Measurements from ENCODE around the gene CBLIF. TPM values are rescaled to one million over a fixed set of nuclear protein-coding genes. Genes with fewer than 3 reads are reported as not detected.

The CBLIF gene
- total and polyA plus RNA-seq, 2 of the 13 experiments (the other 11 are each of a cell fraction or from before 2014, with no cell fraction given), result not detected

GRCh38 chr11:59818572-59818971 is 26.7 kb downstream of the CBLIF start (continued):
- TF ChIP-seq ZNF407 (CRISPR knock-in tag; IDR thresholded peaks at IDR 0.05; ENCODE audit: not compliant biosample characterization) (no peak), E2F5 (CRISPR knock-in tag; conservative IDR thresholded peaks at IDR 0.05) (no peak), DDIT3 (CRISPR knock-in tag; IDR thresholded peaks at IDR 0.05) (no peak), ZNF770 (CRISPR knock-in tag; IDR thresholded peaks at IDR 0.05) (no peak), ZFP90 (CRISPR knock-in tag; IDR thresholded peaks at IDR 0.05; ENCODE audit: borderline replicate concordance) (no peak), ZBTB20 (CRISPR knock-in tag; IDR thresholded peaks at IDR 0.05; ENCODE audit: borderline replicate concordance, low read depth) (no peak), ZNF350 (CRISPR knock-in tag; IDR thresholded peaks at IDR 0.05; ENCODE audit: borderline replicate concordance, low read depth) (no peak), EZH2 (conservative IDR thresholded peaks at IDR 0.05; ENCODE audit: low read depth, low read length) (no peak), ZFP41 (CRISPR knock-in tag; IDR thresholded peaks at IDR 0.05; ENCODE audit: borderline replicate concordance) (no peak), ZBTB1 (CRISPR knock-in tag; IDR thresholded peaks at IDR 0.05; ENCODE audit: borderline replicate concordance) (no peak), ZNF232 (CRISPR knock-in tag; IDR thresholded peaks at IDR 0.05; ENCODE audit: borderline replicate concordance) (no peak)
- TF ChIP-seq, protein P1, sequence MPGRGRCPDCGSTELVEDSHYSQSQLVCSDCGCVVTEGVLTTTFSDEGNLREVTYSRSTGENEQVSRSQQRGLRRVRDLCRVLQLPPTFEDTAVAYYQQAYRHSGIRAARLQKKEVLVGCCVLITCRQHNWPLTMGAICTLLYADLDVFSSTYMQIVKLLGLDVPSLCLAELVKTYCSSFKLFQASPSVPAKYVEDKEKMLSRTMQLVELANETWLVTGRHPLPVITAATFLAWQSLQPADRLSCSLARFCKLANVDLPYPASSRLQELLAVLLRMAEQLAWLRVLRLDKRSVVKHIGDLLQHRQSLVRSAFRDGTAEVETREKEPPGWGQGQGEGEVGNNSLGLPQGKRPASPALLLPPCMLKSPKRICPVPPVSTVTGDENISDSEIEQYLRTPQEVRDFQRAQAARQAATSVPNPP (CRISPR knock-in tag; IDR thresholded peaks at IDR 0.05), result no peak
- TF ChIP-seq, protein P2, sequence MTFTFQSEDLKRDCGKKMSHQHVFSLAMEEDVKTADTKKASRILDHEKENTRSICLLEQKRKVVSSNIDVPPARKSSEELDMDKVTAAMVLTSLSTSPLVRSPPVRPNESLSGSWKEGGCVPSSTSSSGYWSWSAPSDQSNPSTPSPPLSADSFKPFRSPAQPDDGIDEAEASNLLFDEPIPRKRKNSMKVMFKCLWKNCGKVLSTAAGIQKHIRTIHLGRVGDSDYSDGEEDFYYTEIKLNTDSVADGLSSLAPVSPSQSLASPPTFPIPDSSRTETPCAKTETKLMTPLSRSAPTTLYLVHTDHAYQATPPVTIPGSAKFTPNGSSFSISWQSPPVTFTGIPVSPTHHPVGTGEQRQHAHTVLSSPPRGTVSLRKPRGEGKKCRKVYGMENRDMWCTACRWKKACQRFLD (CRISPR knock-in tag; IDR thresholded peaks at IDR 0.05; ENCODE audit: borderline replicate concordance), result no peak
